AML-193 (cell line): Measurements from ENCODE around the gene ELAVL4.

Experiments
- DNase-seq, 2 experiments: peaks; one replicate each; lab custom pipeline; 2025; lab: John Stamatoyannopoulos, UW

ELAVL4 gene

DNA sequence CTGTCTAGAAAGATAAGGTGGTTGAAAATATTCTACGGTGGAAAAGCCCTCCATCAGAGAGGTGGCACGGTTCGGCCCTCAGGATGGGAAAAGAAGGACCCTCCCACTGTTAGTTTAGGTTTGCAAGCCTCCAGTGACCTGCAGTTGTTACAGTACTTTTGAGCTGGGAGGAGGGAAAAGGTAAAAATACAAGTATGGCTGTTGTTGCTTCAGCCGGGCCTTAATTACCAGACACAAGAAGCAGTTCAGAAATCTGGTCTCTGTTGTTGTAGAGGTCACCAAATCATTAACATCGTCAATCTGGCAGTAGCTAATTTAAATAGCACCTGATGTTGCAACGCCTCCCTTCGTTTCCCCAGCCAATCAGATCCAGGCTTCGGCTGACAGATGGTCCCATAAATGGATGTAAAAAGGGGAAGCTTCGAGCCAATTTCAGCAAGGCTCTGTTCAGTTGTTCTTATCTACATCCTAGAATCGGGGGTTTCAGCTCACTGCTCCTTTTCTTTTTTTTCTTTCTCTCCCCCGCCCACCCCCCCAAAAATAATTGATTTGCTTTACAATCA lies at the start of gene ELAVL4:
Gene ELAVL4 (plus strand): TSS at position 424 of the 563 bp plus-strand sequence. CDS start 270 bp downstream, outside the sequence.
- no peak for DNase-seq

DNA sequence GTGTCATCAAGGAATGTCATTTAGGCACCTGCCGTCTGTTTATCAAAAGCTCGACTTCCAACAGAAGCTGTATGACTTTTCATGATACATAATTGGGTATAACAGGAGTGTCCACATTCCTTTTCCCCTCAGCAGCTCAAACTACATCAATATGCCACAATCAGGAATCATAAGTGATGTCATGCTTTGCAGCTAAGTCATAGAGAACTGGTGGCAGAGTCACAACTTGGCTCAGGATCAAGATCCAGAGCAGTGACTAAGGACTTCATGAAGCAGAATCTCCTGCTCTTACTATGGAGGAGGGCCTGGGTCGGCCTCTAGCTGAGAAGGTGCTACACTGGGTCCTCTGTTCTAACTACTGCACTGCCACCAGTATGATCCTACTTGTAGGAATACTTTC lies 48.4 kb upstream of the ELAVL4 start:
- DNase-seq = no peak

DNA sequence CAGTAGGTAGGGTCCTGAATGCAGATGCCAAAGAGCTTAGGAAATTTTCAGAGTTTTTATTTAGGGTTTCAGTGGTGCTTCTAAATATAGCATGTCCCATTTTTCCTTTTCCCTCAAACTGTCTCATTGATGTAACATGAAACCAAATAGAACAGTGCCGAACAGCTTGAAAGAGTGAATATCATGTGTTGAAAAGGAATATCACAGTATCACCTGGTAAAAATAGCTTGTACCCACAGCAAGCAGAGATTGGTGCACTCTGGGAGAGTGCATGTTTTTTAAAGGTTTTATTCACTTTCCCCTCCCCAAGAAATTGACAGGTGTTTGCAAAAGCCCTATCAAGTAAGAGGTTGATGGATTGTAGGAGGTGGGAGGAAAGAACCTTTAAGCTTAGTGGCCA lies 41.9 kb upstream of the ELAVL4 start:
- no peak for DNase-seq

DNA sequence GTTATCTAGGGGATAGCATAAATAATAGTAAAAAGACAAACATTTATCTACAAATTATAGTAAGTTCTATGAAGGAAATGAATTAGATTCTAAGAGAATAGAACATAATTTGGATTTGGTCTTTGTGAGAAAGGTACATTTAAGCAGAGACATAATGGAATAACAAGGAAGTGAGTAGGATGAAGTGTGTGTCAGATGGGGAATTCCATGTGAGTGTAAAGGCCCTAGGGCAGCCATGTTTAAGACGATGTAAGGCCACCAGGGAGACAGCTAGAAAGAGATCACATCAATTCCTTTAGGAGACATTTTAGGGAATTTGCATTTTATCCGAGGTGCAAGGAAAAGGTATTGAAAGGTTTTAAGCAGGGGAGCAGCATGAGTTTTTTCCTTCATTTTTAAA lies 33.8 kb upstream of the ELAVL4 start:
- DNase-seq = no peak

DNA sequence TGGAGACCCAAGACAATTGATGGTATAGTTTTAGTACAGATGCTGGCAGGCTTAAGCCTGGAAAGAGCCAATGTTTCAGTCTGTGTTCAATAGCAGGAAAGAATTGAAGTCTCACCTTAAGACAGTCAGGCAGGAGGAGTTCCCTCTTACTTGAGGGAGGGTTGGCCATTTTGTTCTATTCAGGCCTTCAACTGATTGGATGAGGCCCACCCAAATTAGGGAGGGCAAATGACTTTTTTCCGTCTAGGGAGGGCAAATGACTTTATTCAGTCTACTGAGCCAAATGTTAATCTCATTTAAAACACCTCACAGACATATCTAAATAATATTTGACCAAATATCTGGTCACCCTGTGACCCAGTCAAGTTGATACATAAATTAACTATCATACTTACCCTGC lies 31.4 kb upstream of the ELAVL4 start:
- DNase-seq = no peak

DNA sequence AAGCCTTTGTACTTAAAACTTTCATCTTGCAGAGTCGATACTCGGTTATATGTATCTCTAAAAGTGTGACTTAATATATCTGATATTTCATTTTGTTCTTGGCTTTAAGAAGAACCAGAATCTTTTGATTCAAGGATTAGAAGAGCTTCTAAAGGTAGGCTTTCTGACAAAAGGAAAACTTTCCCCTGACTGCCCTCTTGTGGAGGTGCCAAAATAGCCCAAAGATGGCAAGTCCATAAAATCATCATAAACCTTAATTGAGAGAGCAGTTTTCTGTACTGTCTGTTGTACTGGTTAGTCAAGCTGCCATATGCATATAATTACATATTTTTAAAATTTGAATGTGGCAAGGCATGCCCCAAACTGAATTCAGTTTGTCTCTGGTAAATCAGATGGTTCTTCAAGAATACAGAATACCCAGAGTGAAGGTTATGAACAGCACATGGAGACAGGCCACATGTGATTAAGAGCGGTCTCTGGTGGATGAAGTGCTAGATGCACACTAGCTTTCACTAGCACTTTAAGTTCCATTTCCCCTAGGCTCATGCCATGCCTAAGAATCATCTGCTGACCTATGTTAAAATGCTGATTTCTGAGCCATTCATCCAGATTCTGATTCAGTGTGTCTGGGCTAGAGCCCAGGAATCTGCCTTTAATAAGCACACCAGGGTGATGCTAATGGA lies 27.7 kb upstream of the ELAVL4 start:
- peak in 1 of 2 experiments; percentile 22 for DNase-seq

DNA sequence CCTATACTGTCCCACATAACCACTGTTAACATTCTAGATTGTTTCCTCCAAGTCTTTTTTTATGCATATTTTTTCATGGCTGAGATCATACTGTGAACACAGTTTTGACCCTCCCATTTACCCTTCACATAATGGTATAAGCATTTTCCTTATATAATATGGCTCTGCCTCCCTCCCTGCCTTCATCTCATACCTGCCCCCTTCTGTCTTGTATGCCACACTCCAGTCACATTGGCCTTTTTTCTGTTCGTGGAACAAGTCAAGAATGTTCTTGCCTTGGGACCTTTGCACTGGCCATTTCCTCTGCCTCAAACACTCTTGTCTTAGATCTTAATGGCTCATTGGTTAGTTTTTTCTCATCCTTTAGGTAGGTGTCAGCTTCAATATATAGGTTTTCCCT lies 24.3 kb upstream of the ELAVL4 start:
- no peak for DNase-seq

DNA sequence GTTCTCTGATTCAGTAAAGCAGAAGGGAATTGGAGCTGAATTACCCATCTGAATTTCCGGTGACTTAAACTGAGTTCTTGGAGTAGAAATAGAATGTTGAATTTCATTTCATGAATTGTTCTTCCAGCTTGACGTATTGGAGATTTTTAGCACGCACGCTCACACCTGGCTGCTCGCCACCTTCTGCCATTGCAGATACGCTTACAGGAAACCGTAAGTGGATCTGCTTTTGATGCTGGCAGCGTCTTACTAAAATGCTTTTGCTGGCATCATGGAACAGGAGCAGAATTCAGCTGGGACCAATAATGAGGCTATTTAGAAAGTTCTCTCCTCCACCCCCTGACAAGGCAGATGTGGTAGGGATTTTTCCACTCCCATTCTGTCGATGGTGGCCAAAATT lies 17.7 kb upstream of the ELAVL4 start:
- DNase-seq = no peak

DNA sequence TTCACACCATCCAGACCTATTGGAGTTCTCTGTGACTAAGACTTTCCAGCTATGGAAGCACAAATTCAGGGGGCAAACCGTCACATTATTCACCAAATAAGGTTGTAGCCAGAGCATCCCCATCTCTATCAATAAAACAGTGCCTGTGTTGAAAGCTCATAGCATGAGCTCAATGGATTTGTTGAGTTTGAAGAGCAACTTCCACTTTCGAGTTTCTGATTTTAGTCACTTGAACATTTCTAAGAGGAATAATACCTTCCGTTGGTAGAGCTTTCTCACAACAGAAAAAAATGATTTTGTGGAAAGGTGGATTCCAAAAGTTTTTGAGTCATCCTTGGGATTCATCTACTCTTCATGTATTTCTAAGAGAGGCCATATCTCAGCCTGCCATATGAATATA lies 13.0 kb upstream of the ELAVL4 start:
- no peak for DNase-seq

DNA sequence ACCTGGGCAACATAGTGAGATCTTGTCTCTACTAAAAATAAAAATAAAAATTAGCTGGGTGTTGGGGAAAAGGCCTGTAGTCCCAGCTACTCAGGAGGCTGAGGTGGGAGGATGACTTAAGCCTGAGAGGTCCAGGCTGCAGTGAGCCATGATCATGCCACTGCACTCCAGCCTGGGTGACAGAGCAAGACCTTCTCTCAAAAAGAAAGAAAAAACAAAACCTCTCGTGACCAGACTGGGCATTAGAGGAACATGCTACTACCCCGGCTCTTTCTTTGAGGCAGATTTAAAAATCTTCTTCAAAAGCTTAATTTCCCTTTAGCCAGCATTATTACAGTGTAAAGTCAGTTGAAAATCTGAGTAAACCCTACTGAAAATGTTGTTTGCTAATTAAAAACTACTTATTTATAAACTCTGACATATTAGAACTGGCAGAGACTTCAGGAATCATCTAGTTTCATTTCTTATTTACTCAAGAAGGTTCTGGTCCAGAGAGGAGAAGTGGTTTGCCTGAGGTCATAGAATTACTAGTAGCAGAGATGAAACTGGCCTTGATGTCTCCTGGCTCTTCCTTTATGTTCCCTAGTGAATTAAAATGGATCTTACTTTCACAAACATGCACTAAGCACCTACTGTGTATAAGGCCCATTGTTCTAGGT lies 11.6 kb upstream of the ELAVL4 start:
- DNase-seq = no peak

DNA sequence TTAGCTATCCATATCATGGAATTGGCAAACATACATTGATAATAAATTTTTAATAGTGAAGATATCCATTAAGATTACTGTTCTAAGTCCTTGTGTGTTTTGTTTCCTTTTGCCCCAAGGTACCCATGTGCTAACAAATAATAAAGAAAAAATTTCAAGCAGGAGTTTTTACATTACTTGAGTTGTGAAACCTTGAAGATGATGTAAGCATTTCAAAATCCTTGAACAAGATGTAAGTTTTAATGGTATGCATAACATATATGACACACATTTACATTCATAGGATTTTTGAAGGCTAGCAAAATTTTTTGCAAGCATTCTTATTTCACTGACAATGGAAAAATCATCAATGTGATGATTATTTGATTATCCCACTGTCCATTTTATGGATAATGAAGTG lies 10.9 kb upstream of the ELAVL4 start:
- no peak for DNase-seq

DNA sequence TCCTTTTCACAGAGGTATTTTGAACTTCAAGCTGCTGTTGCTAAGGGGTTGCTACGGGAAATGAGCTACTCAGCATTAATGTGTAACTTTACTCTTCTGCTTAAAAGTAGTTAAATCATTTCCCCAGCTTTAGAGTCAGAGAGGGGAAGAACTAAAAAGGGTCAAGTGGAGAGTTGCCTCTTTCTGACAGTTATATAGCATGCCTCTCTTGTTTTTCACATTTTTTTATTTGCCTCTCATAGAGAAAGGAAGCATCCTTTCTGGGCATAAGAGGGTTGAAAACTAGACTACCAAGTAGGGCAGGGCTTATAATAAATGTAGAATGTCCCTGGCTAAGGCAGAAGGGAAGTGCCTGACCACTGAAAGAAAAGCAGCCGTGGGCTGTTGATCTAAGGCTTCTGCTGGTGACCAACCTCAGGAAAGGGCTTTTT lies 10.1 kb upstream of the ELAVL4 start:
- no peak for DNase-seq

DNA sequence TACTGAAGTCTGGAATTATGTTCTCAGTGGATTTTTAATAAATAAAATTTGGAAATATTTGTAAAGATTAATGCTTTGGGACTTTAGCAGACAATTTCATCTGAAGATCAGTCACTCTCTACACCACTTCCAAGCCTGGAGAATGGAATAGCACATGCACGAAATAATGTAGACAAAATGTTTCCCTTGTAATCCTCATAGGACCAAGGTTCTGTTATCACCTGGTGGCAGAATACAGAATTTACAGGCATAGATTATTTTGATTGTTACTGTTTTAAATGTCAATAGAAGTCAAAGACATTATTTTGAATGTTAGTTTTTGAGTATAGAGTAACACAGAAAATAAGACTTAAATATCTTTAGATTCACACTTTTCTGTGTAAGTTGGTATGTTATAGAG lies 9.1 kb upstream of the ELAVL4 start:
- no peak for DNase-seq

DNA sequence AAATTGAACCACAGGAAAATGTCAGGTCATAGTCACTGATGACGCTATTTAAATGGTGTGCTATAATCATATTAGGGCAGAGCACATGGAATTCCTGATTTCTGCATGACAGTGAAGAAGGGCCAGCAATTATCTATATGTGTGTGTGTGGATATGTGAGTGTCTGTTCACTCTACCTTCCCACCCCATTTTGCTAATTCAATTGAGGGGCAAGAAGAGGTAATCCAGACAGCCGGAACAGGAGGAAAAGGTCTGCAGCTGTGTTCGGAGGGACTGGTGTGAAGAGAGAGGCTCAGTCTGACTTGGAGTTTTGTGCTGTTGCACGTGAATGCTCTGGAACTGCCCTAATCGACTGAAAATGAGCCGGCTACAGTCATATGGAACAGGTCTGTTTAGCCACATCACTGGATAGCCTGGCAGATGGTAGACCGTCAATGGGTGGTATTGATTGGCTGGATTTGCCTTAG lies 5.1 kb upstream of the ELAVL4 start:
- no peak for DNase-seq

DNA sequence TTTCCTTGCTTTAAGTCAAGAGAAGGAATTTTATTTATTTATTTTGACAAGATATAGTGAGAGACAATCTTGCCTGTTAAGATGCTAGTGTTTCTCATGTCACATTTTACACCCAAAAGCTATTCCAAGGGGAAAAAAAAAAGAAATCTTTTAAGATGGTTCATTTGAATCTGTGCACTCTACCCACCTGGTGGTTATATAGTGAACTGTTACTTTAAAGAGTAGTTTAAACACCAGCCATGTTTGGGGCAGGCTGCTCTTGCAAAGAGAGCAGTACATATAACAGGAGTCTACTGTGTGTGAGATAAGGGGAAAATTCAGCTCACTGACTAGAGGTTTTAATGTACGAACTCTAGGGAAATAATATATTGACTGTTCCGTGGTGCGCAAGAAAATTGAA lies 3.3 kb upstream of the ELAVL4 start:
- no peak for DNase-seq

DNA sequence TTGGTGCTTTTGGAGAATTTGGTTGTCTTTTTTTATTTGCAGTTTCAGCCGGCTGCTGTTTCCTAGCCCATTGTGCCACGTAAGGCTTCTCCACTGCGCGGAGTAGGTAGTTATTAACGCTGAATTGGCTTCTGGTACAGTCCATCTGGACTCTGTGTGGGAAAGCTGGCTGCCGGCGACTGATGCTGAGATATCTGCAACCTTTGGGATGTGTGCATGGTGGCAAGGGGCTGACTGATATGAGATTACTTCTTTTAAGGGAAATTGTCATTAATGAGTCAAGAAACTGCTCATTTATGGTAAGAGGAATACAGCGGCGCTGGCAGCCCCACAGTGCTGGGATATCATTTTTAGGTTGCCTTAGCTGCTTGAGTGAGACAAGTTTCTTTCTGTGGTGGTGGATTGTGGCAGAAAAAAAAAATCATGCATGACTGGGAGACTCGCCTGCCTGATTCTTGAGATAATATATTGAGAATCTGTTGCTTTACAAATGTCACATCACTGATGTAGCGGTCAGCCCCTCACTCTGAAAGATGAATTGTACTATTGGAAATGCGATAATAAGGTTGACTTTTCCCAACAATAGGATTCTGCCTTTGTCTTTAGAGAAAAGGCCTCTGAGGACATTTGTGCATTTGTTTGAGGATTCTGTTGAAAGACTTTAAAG lies 2.5 kb upstream of the ELAVL4 start:
- no peak for DNase-seq

DNA sequence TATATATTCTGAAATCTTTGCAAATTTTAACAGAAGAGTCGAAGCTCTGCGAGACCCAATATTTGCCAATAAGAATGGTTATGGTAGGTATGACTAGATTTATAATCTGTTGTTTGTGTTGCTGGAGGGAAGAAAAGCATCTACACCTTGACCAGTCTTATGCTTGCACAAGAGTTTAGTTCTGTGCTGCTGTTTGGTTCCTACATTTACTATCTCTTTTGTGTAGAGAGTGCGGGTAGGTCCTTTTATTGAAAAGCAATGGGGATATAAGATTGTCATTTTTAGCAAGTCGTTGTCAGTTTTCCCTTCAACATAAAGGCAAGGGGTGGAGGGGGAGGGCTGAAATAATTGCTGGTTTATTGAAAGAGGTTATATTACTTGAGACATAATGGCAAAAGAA lies 396 bp downstream of the ELAVL4 start:
- no peak for DNase-seq

DNA sequence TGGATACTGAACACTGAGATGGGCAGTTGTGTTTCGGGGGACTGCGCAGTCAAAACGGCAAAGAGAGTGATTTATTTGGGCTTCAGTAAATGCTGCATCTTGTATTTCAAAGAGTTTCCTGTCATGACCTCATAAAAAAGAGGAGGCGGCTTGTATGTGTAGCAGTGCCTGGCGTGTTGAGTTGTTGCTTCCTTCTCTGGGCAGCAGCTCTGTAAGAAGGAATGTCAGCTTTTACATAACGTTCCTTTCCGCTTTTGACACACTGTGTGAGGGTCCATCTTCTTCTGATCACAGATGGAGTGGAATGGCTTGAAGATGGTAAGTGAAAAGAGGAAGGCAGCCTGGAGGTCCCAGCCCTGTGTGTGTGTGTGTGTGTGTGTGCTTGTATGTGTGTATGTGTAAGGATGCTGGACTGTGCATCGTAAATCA lies 941 bp downstream of the ELAVL4 start:
- no peak for DNase-seq

DNA sequence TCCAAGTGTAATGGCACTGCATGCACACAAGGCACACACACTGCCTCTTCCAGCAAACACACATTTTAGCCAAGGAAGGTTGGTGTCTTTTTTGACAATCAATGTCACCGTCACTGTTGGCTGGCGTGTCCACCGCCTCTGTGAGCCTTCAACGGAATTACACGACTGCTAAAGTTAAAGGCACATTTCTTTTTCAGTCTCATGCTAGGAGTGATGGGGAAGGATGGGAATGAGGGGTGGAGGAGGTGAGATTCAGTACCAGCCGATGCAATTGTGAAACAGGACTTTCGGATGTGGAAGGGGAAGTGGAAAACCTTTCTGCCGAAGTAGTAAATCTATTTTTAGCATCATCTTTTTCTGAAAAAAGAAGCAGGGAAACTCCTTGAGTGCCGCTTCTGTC lies 1.4 kb downstream of the ELAVL4 start:
- DNase-seq = no peak

DNA sequence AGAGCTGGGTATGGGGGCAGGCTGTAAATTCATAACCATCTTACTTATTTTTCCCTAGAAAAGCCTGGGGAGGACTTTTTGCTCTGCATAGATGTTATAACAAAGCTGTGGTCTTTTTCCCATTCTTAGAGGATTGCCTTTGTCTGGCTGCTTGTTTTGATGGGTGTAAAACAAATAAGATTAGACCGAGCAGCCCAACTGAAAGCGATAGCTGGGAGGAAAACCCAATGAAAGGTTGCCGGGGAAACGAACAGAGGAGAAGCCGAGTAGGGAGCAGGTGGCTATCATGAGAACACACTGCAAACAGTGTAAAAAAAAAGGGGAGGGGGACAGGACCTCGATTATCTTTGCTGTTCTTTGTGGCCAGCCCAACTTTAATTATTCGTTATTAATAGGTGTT lies 1.9 kb downstream of the ELAVL4 start:
- DNase-seq = no peak

DNA sequence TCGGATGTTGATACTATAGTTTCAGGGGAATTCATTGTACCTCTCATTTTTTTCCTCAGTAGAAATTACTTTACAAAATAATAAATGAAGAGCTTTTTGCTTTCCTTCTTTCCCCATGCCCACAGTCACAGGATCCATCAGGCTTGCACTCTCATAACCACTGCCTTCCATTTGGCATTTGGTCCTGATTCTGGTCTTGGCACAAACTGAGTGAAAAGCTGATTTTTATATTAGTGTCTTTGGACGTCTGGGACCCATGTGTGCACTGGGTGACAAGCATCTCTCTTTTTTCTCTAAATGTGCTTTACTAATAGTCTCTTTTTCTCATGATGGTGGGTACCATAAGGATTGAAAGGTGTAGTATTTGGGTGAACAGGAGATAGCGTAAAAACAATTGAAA lies 2.8 kb downstream of the ELAVL4 start:
- no peak for DNase-seq

DNA sequence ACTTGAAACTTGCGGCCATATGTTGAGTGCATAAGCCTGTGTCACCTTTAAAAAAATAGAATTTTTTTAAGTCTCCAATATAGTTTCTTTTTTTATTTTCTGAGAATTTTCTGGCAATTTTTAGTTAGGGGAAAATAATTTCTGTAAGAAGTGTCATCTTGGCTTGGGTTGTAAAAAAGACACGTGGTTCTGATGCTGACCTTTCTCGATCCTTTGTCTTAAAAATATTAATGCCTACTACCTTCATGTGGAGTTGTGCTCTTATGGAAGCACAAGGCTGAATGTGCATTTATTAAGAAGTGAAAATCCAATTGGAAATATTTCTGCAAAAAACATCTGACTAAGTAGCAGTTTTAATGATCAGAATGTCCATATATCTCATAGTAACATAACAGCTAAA lies 3.5 kb downstream of the ELAVL4 start:
- no peak for DNase-seq

DNA sequence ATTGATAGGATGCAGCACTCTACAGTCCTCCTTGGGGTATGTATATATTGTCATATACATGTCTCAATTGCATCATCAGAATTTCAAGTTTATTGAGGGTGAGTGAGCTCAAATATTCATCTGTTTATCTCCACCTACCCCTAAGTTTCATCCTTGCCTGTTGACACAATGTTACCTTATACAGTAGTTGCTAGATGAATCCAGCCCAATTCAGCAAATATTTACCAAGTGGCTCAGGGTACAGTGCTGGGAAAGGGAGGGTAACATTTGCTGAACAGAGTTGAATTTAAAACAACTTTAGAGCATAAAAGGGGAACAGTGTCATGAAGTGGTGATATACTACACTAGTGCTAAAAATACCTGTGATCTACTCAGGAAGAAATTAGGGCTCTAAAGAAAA lies 14.4 kb downstream of the ELAVL4 start:
- DNase-seq = no peak
